ENCODE results near the gene GSPT1. TPM values are rescaled to one million over a fixed set of nuclear protein-coding genes. Genes with fewer than 3 reads are reported as not detected.

The GSPT1 gene
- total and polyA plus RNA-seq, 9 donors, result 21.1 to 99.3 (median 74.8) TPM

DNA sequence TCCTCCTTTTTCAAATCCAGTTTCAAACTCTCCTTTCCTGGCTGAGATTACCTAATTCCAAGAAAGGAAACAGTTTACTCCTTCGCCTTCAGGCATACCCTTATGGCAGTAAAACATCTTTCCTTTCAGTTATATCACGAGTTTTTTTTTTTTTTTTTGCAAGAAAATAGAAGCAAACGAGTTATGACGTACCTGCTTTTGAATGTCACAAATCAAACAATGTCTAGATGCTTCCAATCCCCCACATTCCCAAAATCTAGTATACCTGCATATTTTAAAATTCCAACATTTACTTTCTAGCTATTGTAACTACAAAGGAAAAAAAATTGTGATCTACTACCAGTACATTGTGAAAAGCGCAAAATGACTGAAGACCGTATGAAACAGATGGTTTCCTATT is 28.9 kb downstream of the GSPT1 start:
- no peak overlapping the region for H3K4me3 ChIP-seq
- no peak overlapping the region for H3K27ac ChIP-seq
- H3K27me3 ChIP-seq, result no peaks in the 10 kb centered on the region
- TF ChIP-seq POLR2A (IDR thresholded peaks at IDR 0.05), result no peak
- TF ChIP-seq, protein P1, sequence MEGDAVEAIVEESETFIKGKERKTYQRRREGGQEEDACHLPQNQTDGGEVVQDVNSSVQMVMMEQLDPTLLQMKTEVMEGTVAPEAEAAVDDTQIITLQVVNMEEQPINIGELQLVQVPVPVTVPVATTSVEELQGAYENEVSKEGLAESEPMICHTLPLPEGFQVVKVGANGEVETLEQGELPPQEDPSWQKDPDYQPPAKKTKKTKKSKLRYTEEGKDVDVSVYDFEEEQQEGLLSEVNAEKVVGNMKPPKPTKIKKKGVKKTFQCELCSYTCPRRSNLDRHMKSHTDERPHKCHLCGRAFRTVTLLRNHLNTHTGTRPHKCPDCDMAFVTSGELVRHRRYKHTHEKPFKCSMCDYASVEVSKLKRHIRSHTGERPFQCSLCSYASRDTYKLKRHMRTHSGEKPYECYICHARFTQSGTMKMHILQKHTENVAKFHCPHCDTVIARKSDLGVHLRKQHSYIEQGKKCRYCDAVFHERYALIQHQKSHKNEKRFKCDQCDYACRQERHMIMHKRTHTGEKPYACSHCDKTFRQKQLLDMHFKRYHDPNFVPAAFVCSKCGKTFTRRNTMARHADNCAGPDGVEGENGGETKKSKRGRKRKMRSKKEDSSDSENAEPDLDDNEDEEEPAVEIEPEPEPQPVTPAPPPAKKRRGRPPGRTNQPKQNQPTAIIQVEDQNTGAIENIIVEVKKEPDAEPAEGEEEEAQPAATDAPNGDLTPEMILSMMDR (IDR thresholded peaks at IDR 0.05), result no peak
- TF ChIP-seq EP300 (IDR thresholded peaks at IDR 0.05), result no peak
- H3K36me3 ChIP-seq, result no peaks in the 10 kb centered on the region
- DNase-seq, result no peak
- H3K4me1 ChIP-seq (ENCODE audit: insufficient read depth), result no peaks in the 10 kb centered on the region
- H3K9me3 ChIP-seq, result no peaks in the 10 kb centered on the region
- 83 to 86% (median 85%) methylated on average over 6 of the region's 6 CpGs for WGBS, 3 donors
- intact Hi-C loops (cut with DNase I), result no loop called here

DNA sequence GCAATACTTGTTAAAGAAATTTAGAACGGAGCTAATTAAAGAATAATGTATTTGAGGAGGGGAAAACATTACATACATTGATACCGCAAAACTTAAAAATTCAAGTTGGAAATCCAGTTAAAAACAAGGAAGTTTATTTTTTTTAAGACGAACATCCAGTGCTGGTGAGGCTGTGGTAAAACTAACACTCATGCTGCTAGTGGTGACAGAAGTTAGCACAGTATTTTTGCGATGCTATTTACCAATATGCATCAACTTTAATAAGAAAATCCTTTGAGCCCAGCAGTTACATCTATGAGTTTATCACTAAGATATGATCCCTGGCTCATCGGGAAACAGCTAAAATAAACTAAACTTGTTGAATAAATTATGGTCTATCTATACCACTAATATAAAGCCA is 31.7 kb downstream of the GSPT1 start:
- WGBS, 3 donors, result 94 to 96% (median 95%) methylated on average over 5 of the region's 5 CpGs
- H3K27ac ChIP-seq, result no peak overlapping the region
- H3K27me3 ChIP-seq, result no peaks in the 10 kb centered on the region
- no peaks in the 10 kb centered on the region for H3K9me3 ChIP-seq
- TF ChIP-seq, protein P1 (IDR thresholded peaks at IDR 0.05), result no peak
- TF ChIP-seq EP300 (IDR thresholded peaks at IDR 0.05) (no peak), POLR2A (IDR thresholded peaks at IDR 0.05) (no peak)
- no peaks in the 10 kb centered on the region for H3K4me1 ChIP-seq (ENCODE audit: insufficient read depth)
- no peaks in the 10 kb centered on the region for H3K36me3 ChIP-seq
- no peak for DNase-seq
- intact Hi-C loops (cut with DNase I), result no loop called here
- no peak overlapping the region for H3K4me3 ChIP-seq

DNA sequence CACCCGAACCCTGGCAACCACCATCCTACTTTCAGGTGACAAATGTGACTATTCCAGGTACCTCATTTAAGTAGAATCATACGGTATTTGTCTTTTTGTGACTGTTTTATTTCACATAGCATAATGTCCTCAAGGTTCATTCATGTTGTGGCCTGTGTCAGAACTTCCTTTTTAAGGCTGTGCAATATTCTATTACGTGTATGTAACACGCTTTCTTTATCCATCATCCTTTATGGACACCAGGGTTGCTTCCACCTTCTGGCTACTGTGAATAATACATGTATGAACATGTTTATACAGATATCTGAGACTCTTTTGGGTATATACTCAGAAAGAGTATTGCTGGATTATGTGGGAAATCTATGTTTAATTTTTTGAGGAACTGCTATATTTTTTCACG is 35.7 kb downstream of the GSPT1 start:
- H3K9me3 ChIP-seq, result no peaks in the 10 kb centered on the region
- no peak overlapping the region for H3K27ac ChIP-seq
- WGBS, 3 donors, result 89 to 90% (median 89%) methylated on average over 5 of the region's 5 CpGs
- no peaks in the 10 kb centered on the region for H3K27me3 ChIP-seq
- TF ChIP-seq, protein P1 (IDR thresholded peaks at IDR 0.05), result no peak
- TF ChIP-seq EP300 (IDR thresholded peaks at IDR 0.05), result no peak
- TF ChIP-seq POLR2A (IDR thresholded peaks at IDR 0.05), result no peak
- intact Hi-C loops (cut with DNase I), result no loop called here
- no peaks in the 10 kb centered on the region for H3K4me1 ChIP-seq (ENCODE audit: insufficient read depth)
- no peak for DNase-seq
- H3K4me3 ChIP-seq, result no peak overlapping the region
- H3K36me3 ChIP-seq, result no peaks in the 10 kb centered on the region

DNA sequence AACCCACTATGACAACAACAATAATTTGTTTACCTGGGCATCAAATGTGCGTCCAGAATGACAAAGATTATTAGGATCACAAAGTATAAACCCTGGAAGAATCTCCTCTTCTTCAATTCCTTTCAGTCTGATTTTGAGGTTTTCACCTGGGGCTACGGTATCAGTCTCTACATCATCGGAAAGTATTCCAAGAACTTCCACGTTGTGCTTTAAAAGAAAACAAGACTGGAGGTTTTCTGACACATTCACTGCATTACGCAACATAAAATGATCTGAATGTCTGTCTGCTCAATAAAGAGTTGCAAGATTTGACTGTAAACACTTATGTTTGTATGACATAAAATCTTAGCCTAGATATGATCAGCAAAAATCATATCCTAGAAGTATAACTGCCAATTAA is 38.4 kb downstream of the GSPT1 start:
- H3K4me3 ChIP-seq, result no peak overlapping the region
- no peaks in the 10 kb centered on the region for H3K4me1 ChIP-seq (ENCODE audit: insufficient read depth)
- no peaks in the 10 kb centered on the region for H3K36me3 ChIP-seq
- no peaks in the 10 kb centered on the region for H3K9me3 ChIP-seq
- TF ChIP-seq, protein P1 (IDR thresholded peaks at IDR 0.05), result no peak
- TF ChIP-seq POLR2A (IDR thresholded peaks at IDR 0.05) (no peak), EP300 (IDR thresholded peaks at IDR 0.05) (no peak)
- 79 to 89% (median 83%) methylated on average over 5 of the region's 5 CpGs for WGBS, 3 donors
- no peaks in the 10 kb centered on the region for H3K27me3 ChIP-seq
- H3K27ac ChIP-seq, result no peak overlapping the region
- DNase-seq, result no peak
- intact Hi-C loops (cut with DNase I), result no loop called here

DNA sequence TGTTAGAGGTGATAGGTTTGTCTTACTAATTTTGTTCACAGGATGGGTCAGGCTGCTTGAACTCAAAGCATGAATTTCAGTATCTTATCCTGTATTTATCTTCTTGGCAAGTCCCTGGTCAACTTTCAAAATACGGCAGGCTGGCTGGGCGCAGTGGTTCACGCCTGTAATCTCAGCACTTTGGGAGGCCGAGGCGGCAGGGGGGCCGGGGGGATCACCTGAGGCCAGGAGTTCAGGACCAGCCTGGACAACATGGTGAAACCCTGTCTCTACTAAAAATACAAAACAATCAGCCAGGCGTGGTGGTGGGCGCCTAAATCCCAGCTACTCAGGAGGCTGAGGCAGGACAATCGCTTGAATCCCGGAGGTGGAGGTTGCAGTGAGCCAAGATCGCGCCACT is 39.5 kb downstream of the GSPT1 start:
- Histone ChIP-seq H3K4me3 (no peak overlapping the region), H3K9me3 (no peaks in the 10 kb centered on the region), H3K27me3 (no peaks in the 10 kb centered on the region), H3K4me1 (ENCODE audit: insufficient read depth) (no peaks in the 10 kb centered on the region), H3K27ac (no peak overlapping the region), H3K36me3 (no peaks in the 10 kb centered on the region)
- 84 to 91% (median 90%) methylated on average over 12 of the region's 12 CpGs for WGBS, 3 donors
- intact Hi-C loops (cut with DNase I), result no loop called here
- TF ChIP-seq, protein P1 (IDR thresholded peaks at IDR 0.05), result no peak
- TF ChIP-seq EP300 (IDR thresholded peaks at IDR 0.05) (no peak), POLR2A (IDR thresholded peaks at IDR 0.05) (no peak)
- DNase-seq, result no peak
